ENCODE data around the gene LCAT. TPM values are rescaled to one million over a fixed set of nuclear protein-coding genes. Genes with fewer than 3 reads are reported as not detected.

LCAT gene
- total and polyA plus RNA-seq, 11 donors: 9.7 to 31.7 (median 18.2) TPM

DNA sequence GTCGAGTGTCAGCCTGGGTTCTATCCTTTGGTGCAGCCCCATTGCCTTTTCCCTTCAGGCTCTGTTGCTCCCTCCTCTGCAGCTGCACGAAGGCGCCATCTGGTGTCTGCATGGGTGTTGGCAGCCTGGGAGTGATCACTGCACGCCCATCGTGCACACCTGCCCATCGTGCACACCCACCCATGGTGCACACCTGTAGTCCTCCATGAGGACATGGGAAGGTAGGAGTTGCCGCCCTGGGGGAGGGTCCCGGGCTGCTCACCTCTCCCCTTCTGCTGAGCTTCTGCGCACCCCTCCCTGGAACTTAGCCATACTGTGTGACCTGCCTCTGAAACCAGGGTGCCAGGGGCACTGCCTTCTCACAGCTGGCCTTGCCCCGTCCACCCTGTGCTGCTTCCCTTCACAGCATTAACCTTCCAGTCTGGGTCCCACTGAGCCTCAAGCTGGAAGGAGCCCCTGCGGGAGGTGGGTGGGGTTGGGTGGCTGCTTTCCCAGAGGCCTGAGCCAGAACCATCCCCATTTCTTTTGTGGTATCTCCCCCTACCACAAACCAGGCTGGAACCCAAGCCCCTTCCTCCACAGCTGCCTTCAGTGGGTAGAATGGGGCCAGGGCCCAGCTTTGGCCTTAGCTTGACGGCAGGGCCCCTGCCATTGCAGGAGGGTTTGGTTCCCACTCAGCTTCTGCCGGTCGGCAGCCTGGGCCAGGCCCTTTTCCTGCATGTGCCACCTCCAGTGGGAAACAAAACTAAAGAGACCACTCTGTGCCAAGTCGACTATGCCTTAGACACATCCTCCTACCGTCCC, 15.2 kb downstream of the LCAT start:
- Histone ChIP-seq H3K4me1 (peaks cover 0 to 34% (median 15%) of the 10 kb centered on the region in 12 donors), H3K36me3 (peaks cover 0 to 57% (median 35%) of the 10 kb centered on the region in 9 donors), H3K27me3 (no peaks in the 10 kb centered on the region), H3K9me3 (no peaks in the 10 kb centered on the region), H3K4me3 (no peak overlapping the region), H3K27ac (no peak overlapping the region)
- 36 to 52% (median 48%) methylated on average over 8 to 16 of the region's 16 CpGs for WGBS, 4 donors
- intact Hi-C loops (cut with DNase I): loop anchor here (1.0 to 10.0 kb wide), 11 partner anchors 46 to 256 kb away; partner anchors contain the start of gene NRN1L (in 4 of the 10)
- no peak for TF ChIP-seq POLR2A (IDR thresholded peaks at IDR 0.05)
- TF ChIP-seq, protein P1, sequence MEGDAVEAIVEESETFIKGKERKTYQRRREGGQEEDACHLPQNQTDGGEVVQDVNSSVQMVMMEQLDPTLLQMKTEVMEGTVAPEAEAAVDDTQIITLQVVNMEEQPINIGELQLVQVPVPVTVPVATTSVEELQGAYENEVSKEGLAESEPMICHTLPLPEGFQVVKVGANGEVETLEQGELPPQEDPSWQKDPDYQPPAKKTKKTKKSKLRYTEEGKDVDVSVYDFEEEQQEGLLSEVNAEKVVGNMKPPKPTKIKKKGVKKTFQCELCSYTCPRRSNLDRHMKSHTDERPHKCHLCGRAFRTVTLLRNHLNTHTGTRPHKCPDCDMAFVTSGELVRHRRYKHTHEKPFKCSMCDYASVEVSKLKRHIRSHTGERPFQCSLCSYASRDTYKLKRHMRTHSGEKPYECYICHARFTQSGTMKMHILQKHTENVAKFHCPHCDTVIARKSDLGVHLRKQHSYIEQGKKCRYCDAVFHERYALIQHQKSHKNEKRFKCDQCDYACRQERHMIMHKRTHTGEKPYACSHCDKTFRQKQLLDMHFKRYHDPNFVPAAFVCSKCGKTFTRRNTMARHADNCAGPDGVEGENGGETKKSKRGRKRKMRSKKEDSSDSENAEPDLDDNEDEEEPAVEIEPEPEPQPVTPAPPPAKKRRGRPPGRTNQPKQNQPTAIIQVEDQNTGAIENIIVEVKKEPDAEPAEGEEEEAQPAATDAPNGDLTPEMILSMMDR (IDR thresholded peaks at IDR 0.05): peak; percentile 72 to 87 (median 83)
- DNase-seq (peak; percentile 63 to 86 (median 73)), ATAC-seq (peak; percentile 37 to 69 (median 62))

DNA sequence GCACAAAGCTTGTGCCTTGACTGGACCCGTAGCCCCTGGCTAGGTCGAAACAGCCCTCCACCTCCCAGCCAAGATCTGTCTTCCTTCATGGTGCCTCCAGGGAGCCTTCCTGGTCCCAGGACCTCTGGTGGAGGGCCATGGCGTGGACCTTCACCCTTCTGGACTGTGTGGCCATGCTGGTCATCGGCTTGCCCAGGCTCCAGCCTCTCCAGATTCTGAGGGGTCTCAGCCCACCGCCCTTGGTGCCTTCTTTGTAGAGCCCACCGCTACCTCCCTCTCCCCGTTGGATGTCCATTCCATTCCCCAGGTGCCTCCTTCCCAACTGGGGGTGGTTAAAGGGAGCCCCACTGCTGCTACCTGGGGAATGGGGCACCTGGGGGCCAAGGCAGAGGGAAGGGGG, 15.8 kb downstream of the LCAT start:
- peaks cover 0 to 40% (median 18%) of the 10 kb centered on the region in 12 donors for H3K4me1 ChIP-seq
- DNase-seq (peak in 1 of 5 donors; percentile 20), ATAC-seq (no peak)
- H3K27ac ChIP-seq: no peak overlapping the region
- H3K4me3 ChIP-seq: no peak overlapping the region
- WGBS, 4 donors: 74 to 83% (median 81%) methylated on average over 7 of the region's 7 CpGs
- peaks cover 0 to 58% (median 35%) of the 10 kb centered on the region in 9 donors for H3K36me3 ChIP-seq
- TF ChIP-seq, protein P1 (IDR thresholded peaks at IDR 0.05): no peak
- no peak for TF ChIP-seq POLR2A (IDR thresholded peaks at IDR 0.05)
- intact Hi-C loops (cut with DNase I): loop anchor here (1.0 to 10.0 kb wide), 11 partner anchors 45 to 256 kb away; partner anchors contain the start of gene NRN1L (in 4 of the 10)
- no peaks in the 10 kb centered on the region for H3K9me3 ChIP-seq
- no peaks in the 10 kb centered on the region for H3K27me3 ChIP-seq

DNA sequence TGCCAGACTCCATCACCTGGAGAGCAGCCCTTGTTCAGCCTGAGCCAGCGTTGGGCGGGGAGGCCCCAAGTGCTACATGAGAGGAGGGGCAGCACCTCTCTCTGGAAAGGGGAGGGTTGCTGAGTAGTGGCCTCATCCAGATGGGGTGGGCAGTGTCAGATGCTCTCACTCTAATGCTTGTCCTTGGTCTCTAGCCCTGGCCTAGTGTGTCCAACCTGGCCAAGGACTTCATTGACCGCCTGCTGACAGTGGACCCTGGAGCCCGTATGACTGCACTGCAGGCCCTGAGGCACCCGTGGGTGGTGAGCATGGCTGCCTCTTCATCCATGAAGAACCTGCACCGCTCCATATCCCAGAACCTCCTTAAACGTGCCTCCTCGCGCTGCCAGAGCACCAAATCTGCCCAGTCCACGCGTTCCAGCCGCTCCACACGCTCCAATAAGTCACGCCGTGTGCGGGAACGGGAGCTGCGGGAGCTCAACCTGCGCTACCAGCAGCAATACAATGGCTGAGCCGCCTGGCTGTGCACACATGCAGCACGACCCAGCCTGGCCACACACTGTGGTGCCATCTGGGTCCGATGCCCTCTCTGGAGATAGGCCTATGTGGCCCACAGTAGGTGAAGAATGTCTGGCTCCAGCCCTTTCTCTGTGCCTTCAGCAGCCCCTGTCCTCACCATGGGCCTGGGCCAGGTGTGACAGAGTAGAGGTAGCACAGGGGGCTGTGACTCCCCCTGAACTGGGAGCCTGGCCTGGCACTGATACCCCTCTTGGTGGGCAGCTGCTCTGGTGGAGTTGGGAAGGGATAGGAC, 16.6 kb downstream of the LCAT start:
- no peak for TF ChIP-seq POLR2A (IDR thresholded peaks at IDR 0.05)
- TF ChIP-seq, protein P1 (IDR thresholded peaks at IDR 0.05): no peak
- Histone ChIP-seq H3K4me1 (peaks cover 3 to 48% (median 22%) of the 10 kb centered on the region in 12 donors), H3K27me3 (no peaks in the 10 kb centered on the region), H3K27ac (peak overlapping the region in 1 of 12 donors; percentile 50), H3K36me3 (peaks cover 0 to 52% (median 36%) of the 10 kb centered on the region in 9 donors), H3K9me3 (no peaks in the 10 kb centered on the region), H3K4me3 (no peak overlapping the region)
- DNase-seq (peak in 1 of 5 donors; percentile 23), ATAC-seq (no peak)
- intact Hi-C loops (cut with DNase I): loop anchor here (2.0 to 10.0 kb wide), 7 partner anchors 45 to 255 kb away; partner anchors contain the start of gene NRN1L (in 4 of the 10)
- 88 to 95% (median 93%) methylated on average over 14 to 22 of the region's 22 CpGs for WGBS, 4 donors
